H1 (cell line): Measurements from ENCODE around the gene DICER1.

ENCODE experiments used
- CBX8 ChIP-seq: fragments of 300-800, 300-1000 bp; sonication (generic); IDR thresholded peaks from 2 replicates; pipeline ENCODE4 v1.7.1; 2016; ENCODE audit warnings: low read depth, low read length, borderline replicate concordance
- EP300 ChIP-seq, 2 experiments: IDR thresholded peaks; 1 replicate in 1 of 2; 2 replicates in 1 of 2; pipeline ENCODE4 v1.6.1; 2011 to 2012; ENCODE audit warnings: low read depth in 2 of 2, low read length in 2 of 2, mild to moderate bottlenecking in 2 of 2, borderline replicate concordance in 1 of 2, inconsistent platforms in 1 of 2, moderate library complexity in 1 of 2
- MAFK ChIP-seq: IDR thresholded peaks from 2 replicates; pipeline ENCODE4 v1.6.1; 2012; ENCODE audit warnings: low read depth, mild to moderate bottlenecking, improper control_type of control experiment, low read length
- POLR2A ChIP-seq, 2 experiments: IDR thresholded peaks; 1 replicate in 1 of 2; 2 replicates in 1 of 2; pipeline ENCODE4 v1.6.1; 2011; ENCODE audit warnings: low read depth in 2 of 2, low read length in 2 of 2, mild to moderate bottlenecking in 2 of 2; ENCODE audit errors: control extremely low read depth in 1 of 2
- RFX5 ChIP-seq: IDR thresholded peaks from 2 replicates; pipeline ENCODE4 v1.6.1; 2011; ENCODE audit warnings: low read depth, low read length, improper control_type of control experiment, borderline replicate concordance
- SIN3A ChIP-seq, 2 experiments: IDR thresholded peaks in 1 of 2; conservative IDR thresholded peaks in 1 of 2; 2 replicates each; pipeline ENCODE4 v1.6.1; 2011 to 2012; ENCODE audit warnings: low read length in 2 of 2, improper control_type of control experiment in 1 of 2, low read depth in 1 of 2, mild to moderate bottlenecking in 1 of 2
- SP1 ChIP-seq: IDR thresholded peaks from 2 replicates; pipeline ENCODE4 v1.6.1; 2011; ENCODE audit warnings: low read depth, low read length
- SRF ChIP-seq: IDR thresholded peaks from 2 replicates; pipeline ENCODE4 v1.6.1; 2011; ENCODE audit warnings: mild to moderate bottlenecking, low read depth, low read length, moderate library complexity
- TAF1 ChIP-seq: IDR thresholded peaks from 2 replicates; pipeline ENCODE4 v1.6.1; 2011; ENCODE audit warnings: mild to moderate bottlenecking, low read depth, low read length
- ZNF274 ChIP-seq: IDR thresholded peaks from 2 replicates; pipeline ENCODE4 v1.7.0; 2012; ENCODE audit warnings: low read length, borderline replicate concordance; ENCODE audit errors: extremely low read depth
- TF ChIP-seq, protein P1 (sequence below), 3 experiments: IDR thresholded peaks; 1 replicate in 2 of 3; 2 replicates in 1 of 3; pipeline versions ENCODE4 v1.5.1 to v1.6.1; 2011; ENCODE audit warnings: low read length in 3 of 3, mild to moderate bottlenecking in 3 of 3, inconsistent platforms in 2 of 3, low read depth in 1 of 3, moderate library complexity in 1 of 3; ENCODE audit not compliant: insufficient read depth in 1 of 3; ENCODE audit errors: control extremely low read depth in 1 of 3
- TF ChIP-seq, protein P2 (sequence below): IDR thresholded peaks from 2 replicates; pipeline ENCODE4 v1.6.1; 2012; ENCODE audit warnings: inconsistent platforms

DNA sequence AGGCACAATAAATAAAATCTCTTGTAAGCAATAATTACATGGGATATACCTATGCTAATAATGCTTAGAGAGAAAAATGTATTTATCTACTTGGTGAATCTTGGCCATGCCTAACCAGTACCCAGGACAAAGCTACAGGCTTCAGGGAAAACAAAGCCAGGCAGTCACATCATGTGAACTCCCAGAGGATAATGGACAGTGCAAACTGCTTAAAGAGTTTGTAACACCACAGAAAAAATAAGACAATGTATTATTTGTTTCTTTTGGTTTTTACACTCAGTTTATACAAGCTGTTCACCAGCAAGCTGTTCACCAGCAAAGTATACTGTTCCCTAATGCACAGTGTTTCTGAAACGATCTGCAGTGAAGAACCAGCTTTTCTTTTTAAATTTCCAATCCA lies 38.0 kb downstream of the DICER1 start:
- TF ChIP-seq POLR2A (IDR thresholded peaks at IDR 0.05; ENCODE audit: control extremely low read depth in 1 of 2, low read depth in 2 of 2, low read length in 2 of 2) (no peak), TAF1 (no peak), SRF (no peak), RFX5 (no peak), CBX8 (no peak), ZNF274 (no peak), SIN3A (conservative IDR thresholded peaks at IDR 0.05 in 1 of 2, IDR thresholded peaks at IDR 0.05 in 1 of 2; ENCODE audit: low read depth in 1 of 2, low read length in 2 of 2) (no peak), SP1 (no peak), MAFK (no peak), EP300 (IDR thresholded peaks at IDR 0.05; ENCODE audit: borderline replicate concordance in 1 of 2, low read depth in 2 of 2, low read length in 2 of 2) (no peak)
- TF ChIP-seq, protein P1, sequence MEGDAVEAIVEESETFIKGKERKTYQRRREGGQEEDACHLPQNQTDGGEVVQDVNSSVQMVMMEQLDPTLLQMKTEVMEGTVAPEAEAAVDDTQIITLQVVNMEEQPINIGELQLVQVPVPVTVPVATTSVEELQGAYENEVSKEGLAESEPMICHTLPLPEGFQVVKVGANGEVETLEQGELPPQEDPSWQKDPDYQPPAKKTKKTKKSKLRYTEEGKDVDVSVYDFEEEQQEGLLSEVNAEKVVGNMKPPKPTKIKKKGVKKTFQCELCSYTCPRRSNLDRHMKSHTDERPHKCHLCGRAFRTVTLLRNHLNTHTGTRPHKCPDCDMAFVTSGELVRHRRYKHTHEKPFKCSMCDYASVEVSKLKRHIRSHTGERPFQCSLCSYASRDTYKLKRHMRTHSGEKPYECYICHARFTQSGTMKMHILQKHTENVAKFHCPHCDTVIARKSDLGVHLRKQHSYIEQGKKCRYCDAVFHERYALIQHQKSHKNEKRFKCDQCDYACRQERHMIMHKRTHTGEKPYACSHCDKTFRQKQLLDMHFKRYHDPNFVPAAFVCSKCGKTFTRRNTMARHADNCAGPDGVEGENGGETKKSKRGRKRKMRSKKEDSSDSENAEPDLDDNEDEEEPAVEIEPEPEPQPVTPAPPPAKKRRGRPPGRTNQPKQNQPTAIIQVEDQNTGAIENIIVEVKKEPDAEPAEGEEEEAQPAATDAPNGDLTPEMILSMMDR (IDR thresholded peaks at IDR 0.05; ENCODE audit: control extremely low read depth in 1 of 3, insufficient read depth in 1 of 3, low read depth in 1 of 3, low read length in 3 of 3): no peak
- TF ChIP-seq, protein P2, sequence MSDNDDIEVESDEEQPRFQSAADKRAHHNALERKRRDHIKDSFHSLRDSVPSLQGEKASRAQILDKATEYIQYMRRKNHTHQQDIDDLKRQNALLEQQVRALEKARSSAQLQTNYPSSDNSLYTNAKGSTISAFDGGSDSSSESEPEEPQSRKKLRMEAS: no peak
